ENCODE measurements around the gene GULP1.

DNA sequence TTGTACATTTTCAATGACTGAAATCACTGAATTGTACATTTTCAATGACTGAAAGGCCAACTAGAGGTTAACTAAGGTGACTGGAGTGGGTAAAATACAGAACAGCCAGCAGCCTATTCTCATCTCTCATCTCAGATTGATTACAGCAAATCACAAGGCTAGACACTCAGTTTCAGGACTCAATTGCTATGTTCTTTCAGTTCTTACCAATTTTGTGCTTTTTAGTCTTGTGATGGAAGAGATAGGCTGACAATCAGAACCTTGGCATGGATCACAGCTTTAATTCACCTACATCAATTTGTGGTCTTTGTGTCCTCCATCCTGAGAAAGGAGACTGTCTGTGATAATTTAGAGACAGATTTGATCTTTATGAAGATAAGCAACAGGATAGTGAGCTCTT, 124.7 kb downstream of the GULP1 start:
- TF ChIP-seq, protein P1, sequence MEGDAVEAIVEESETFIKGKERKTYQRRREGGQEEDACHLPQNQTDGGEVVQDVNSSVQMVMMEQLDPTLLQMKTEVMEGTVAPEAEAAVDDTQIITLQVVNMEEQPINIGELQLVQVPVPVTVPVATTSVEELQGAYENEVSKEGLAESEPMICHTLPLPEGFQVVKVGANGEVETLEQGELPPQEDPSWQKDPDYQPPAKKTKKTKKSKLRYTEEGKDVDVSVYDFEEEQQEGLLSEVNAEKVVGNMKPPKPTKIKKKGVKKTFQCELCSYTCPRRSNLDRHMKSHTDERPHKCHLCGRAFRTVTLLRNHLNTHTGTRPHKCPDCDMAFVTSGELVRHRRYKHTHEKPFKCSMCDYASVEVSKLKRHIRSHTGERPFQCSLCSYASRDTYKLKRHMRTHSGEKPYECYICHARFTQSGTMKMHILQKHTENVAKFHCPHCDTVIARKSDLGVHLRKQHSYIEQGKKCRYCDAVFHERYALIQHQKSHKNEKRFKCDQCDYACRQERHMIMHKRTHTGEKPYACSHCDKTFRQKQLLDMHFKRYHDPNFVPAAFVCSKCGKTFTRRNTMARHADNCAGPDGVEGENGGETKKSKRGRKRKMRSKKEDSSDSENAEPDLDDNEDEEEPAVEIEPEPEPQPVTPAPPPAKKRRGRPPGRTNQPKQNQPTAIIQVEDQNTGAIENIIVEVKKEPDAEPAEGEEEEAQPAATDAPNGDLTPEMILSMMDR (IDR thresholded peaks at IDR 0.05; ENCODE audit: low read depth, low read length, poor library complexity, severe bottlenecking), result no peak
- TF ChIP-seq EZH2phosphoT487 (IDR thresholded peaks at IDR 0.05; ENCODE audit: borderline replicate concordance, low read length), result no peak
